HCT116 (cell line): ENCODE measurements around the gene PANX2. TPM values are rescaled to one million over a fixed set of nuclear protein-coding genes. Genes with fewer than 3 reads are reported as not detected.

ENCODE experiments used
- ATAC-seq: fragments of 200-7000 bp; cut with Tn5 transposase; 2 replicates; pipeline ENCODE4 v1.9.1; 2020; ENCODE audit warnings: mild to moderate bottlenecking, moderate library complexity
- BruUV-seq: library from RNA; stranded (reverse); fragments of 400-500 nt; replicated peaks from 2 replicates; lab custom pipeline; 2021; lab: Mats Ljungman, UMichigan
- CTCF ChIA-PET: fragments of 300-600 bp; sonication (Branson Sonifier 250); formaldehyde crosslinking; loops from one replicate; lab custom pipeline; 2021; ENCODE audit warnings: antibody characterized with exemption; lab: Charles Lee
- POLR2A ChIA-PET: fragments of 300-600, 350-600 bp; sonication (Branson Sonifier 250); formaldehyde crosslinking; loops from one replicate; lab custom pipeline; 2021; ENCODE audit warnings: antibody characterized with exemption; lab: Charles Lee
- RAD21 ChIA-PET, 2 experiments: fragments of 300-600 bp; sonication (Branson Sonifier 250); formaldehyde crosslinking; loops; one replicate each; lab custom pipeline; 2023; ENCODE audit warnings: low total read pairs in 2 of 2; ENCODE audit not compliant: uncharacterized antibody in 2 of 2, unreplicated experiment in 2 of 2, low non-redundant PET in 1 of 2; lab: Charles Lee
- DNase-seq: peaks from one replicate; pipeline ENCODE4 v3.0.0-alpha.2; 2010; ENCODE audit warnings: low read depth, low spot score
- H2AFZ ChIP-seq: fragments of 200-600 bp; shearing (Covaris generic), sonication (generic); 2 replicates; pipeline ENCODE4 v1.6.1; 2017; ENCODE audit warnings: low read depth, mixed run types, mixed read lengths, antibody characterized with exemption, low read length; ENCODE audit not compliant: poor library complexity, severe bottlenecking
- H3K27ac ChIP-seq: 2 replicates; pipeline ENCODE4 v1.5.1; 2012; ENCODE audit warnings: low read depth, low read length
- H3K27me3 ChIP-seq: fragments of 200-600 bp; sonication (generic); 2 replicates; pipeline ENCODE4 v1.6.1; 2016; ENCODE audit warnings: mixed run types, low read length, mixed read lengths; ENCODE audit not compliant: insufficient read depth
- H3K36me3 ChIP-seq, 2 experiments: fragments of 200-500 bp in 1 of 2; fragments of 200-600 bp in 1 of 2; sonication (Bioruptor generic) in 1 of 2; sonication (generic) in 1 of 2; 2 replicates each; pipeline versions ENCODE4 v1.5.1 to v1.6.1; 2014 to 2016; ENCODE audit warnings: low read length in 2 of 2, inconsistent platforms in 1 of 2, mixed read lengths in 1 of 2, mixed run types in 1 of 2; ENCODE audit not compliant: insufficient read depth in 2 of 2, control insufficient read depth in 1 of 2
- H3K4me1 ChIP-seq, 2 experiments: fragments of 200-600 bp in 1 of 2; sonication (generic) in 1 of 2; 2 replicates each; pipeline versions ENCODE4 v1.5.1 to v1.6.1; 2012 to 2017; ENCODE audit warnings: low read length in 2 of 2, inconsistent platforms in 1 of 2, mild to moderate bottlenecking in 1 of 2, mixed read lengths in 1 of 2, mixed run types in 1 of 2, moderate library complexity in 1 of 2; ENCODE audit not compliant: insufficient read depth in 2 of 2, control insufficient read depth in 1 of 2
- H3K4me2 ChIP-seq: fragments of 200-600 bp; sonication (generic); 2 replicates; pipeline ENCODE4 v1.6.1; 2017; ENCODE audit warnings: mixed run types, low read length, mixed read lengths
- H3K4me3 ChIP-seq, 2 experiments: fragments of 200-600 bp in 1 of 2; sonication (generic) in 1 of 2; replicated peaks in 1 of 2; 2 replicates each; pipeline ENCODE4 v1.5.1; 2011 to 2016; ENCODE audit warnings: low read length in 2 of 2, control low read depth in 1 of 2, low read depth in 1 of 2, mild to moderate bottlenecking in 1 of 2, mixed read lengths in 1 of 2, mixed run types in 1 of 2
- H3K79me2 ChIP-seq: fragments of 200-600 bp; sonication (generic); 2 replicates; pipeline ENCODE4 v1.6.1; 2017; ENCODE audit warnings: mild to moderate bottlenecking, mixed run types, low read length, moderate library complexity, mixed read lengths; ENCODE audit not compliant: insufficient read depth
- H3K9ac ChIP-seq: fragments of 200-600 bp; sonication (generic); 2 replicates; pipeline ENCODE4 v1.6.1; 2016; ENCODE audit warnings: low read length, mixed read lengths
- H3K9me2 ChIP-seq: fragments of 200-600 bp; sonication (generic), shearing (Covaris generic); 2 replicates; pipeline ENCODE4 v1.6.1; 2017; ENCODE audit warnings: mixed run types, mild to moderate bottlenecking, moderate library complexity; ENCODE audit not compliant: insufficient read depth
- H3K9me3 ChIP-seq, 2 experiments: fragments of 200-500 bp in 1 of 2; fragments of 200-600 bp in 1 of 2; sonication (Bioruptor generic) in 1 of 2; sonication (generic) in 1 of 2; 2 replicates each; pipeline ENCODE4 v1.6.1; 2014 to 2017; ENCODE audit warnings: low read length in 2 of 2, mixed read lengths in 2 of 2, inconsistent platforms in 1 of 2, low read depth in 1 of 2, mild to moderate bottlenecking in 1 of 2, mixed run types in 1 of 2, moderate library complexity in 1 of 2; ENCODE audit not compliant: control insufficient read depth in 1 of 2, insufficient read depth in 1 of 2
- H4K20me1 ChIP-seq: fragments of 200-600 bp; sonication (generic), shearing (Covaris generic); 2 replicates; pipeline ENCODE4 v1.6.1; 2017; ENCODE audit warnings: mixed run types, mild to moderate bottlenecking, moderate library complexity; ENCODE audit not compliant: insufficient read depth
- ATF3 ChIP-seq: IDR thresholded peaks from 2 replicates; pipeline ENCODE4 v1.6.1; 2012
- CBX3 ChIP-seq: IDR thresholded peaks from 2 replicates; pipeline ENCODE4 v1.6.1; 2012; ENCODE audit warnings: low read depth
- CEBPB ChIP-seq: IDR thresholded peaks from 2 replicates; pipeline ENCODE4 v1.6.1; 2012; ENCODE audit warnings: low read depth
- CTCF ChIP-seq, 3 experiments: fragments of 200-600 bp in 1 of 3; sonication (generic) in 1 of 3; IDR thresholded peaks in 2 of 3; conservative IDR thresholded peaks in 1 of 3; 2 replicates each; pipeline ENCODE4 v1.5.1; 2012 to 2017; ENCODE audit warnings: low read depth in 2 of 3, low read length in 2 of 3, antibody characterized with exemption in 1 of 3, borderline replicate concordance in 1 of 3, control low read depth in 1 of 3, mild to moderate bottlenecking in 1 of 3, mixed read lengths in 1 of 3, mixed run types in 1 of 3, moderate library complexity in 1 of 3; ENCODE audit not compliant: insufficient read depth in 1 of 3
- EGR1 ChIP-seq: IDR thresholded peaks from 2 replicates; pipeline ENCODE4 v1.6.1; 2012; ENCODE audit warnings: low read depth
- ELF1 ChIP-seq: IDR thresholded peaks from 2 replicates; pipeline ENCODE4 v1.6.1; 2012; ENCODE audit warnings: low read depth, borderline replicate concordance
- EZH2 ChIP-seq: fragments of 200-600 bp; sonication (generic); IDR thresholded peaks from 2 replicates; pipeline ENCODE4 v1.6.1; 2017; ENCODE audit warnings: antibody characterized with exemption, mixed run types
- EZH2phosphoT487 ChIP-seq: fragments of 200-600 bp; IDR thresholded peaks from 2 replicates; pipeline ENCODE4 v1.6.1; 2018; ENCODE audit warnings: antibody characterized with exemption, borderline replicate concordance
- FOSL1 ChIP-seq: IDR thresholded peaks from 2 replicates; pipeline ENCODE4 v1.6.1; 2012; ENCODE audit warnings: low read depth
- JUND ChIP-seq: IDR thresholded peaks from 2 replicates; pipeline ENCODE4 v1.6.1; 2012
- MAX ChIP-seq: IDR thresholded peaks from 2 replicates; pipeline ENCODE4 v1.6.1; 2012
- POLR2A ChIP-seq: IDR thresholded peaks from 2 replicates; pipeline ENCODE4 v1.7.0; 2011; ENCODE audit warnings: borderline replicate concordance; ENCODE audit not compliant: insufficient read depth, insufficient read length; ENCODE audit errors: extremely low read depth
- POLR2AphosphoS5 ChIP-seq: IDR thresholded peaks from 2 replicates; pipeline ENCODE4 v1.6.1; 2011; ENCODE audit warnings: mild to moderate bottlenecking, low read depth, low read length, moderate library complexity
- RAD21 ChIP-seq: IDR thresholded peaks from 2 replicates; pipeline ENCODE4 v1.6.1; 2012; ENCODE audit warnings: low read depth, mild to moderate bottlenecking
- REST ChIP-seq: IDR thresholded peaks from 2 replicates; pipeline ENCODE4 v1.6.1; 2012; ENCODE audit warnings: low read depth
- SIN3A ChIP-seq: IDR thresholded peaks from 2 replicates; pipeline ENCODE4 v1.6.1; 2012; ENCODE audit warnings: low read depth
- SP1 ChIP-seq: IDR thresholded peaks from 2 replicates; pipeline ENCODE4 v1.6.1; 2012; ENCODE audit warnings: low read depth
- SRF ChIP-seq: IDR thresholded peaks from 2 replicates; pipeline ENCODE4 v1.6.1; 2012; ENCODE audit warnings: low read depth
- intact Hi-C: fragments of 100-400 bp; cut with micrococcal nuclease; formaldehyde crosslinking; loops from 2 replicates; pipeline ENCODE4 v1.10.0; 2022
- total RNA-seq: library from RNA; stranded (reverse); gene quantifications from one replicate; pipeline ENCODE4 v1.2.1, GENCODE V29; 2021; ENCODE audit not compliant: unreplicated experiment

Gene PANX2
- total RNA-seq, 1 experiment from 2014 or later, result 8.0 TPM

GRCh38 chr22:50211147-50211546 lies 40.6 kb downstream of the PANX2 start:
- RAD21 ChIA-PET, result no interaction called here
- Histone ChIP-seq H3K9me3 (no peaks in the 10 kb centered on the region), H3K4me1 (peaks cover 0 to 14% of the 10 kb centered on the region in 2 experiments; a peak in 2 of 4 replicates), H3K9me2 (no peaks in the 10 kb centered on the region), H4K20me1 (no peaks in the 10 kb centered on the region), H3K9ac (no peak overlapping the region), H2AFZ (no peak overlapping the region), H3K36me3 (peaks cover 17 to 20% of the 10 kb centered on the region in 2 experiments), H3K79me2 (peaks cover 17% of the 10 kb centered on the region; the same call in 1 of the 2 replicates), H3K4me3 (no peak overlapping the region), H3K4me2 (no peak overlapping the region), H3K27me3 (no peaks in the 10 kb centered on the region), H3K27ac (no peak overlapping the region)
- no TSS peak for BruUV-seq
- intact Hi-C loops, result no loop called here
- POLR2A ChIA-PET, result no interaction called here
- CTCF ChIA-PET, result interaction anchor here (0.9 to 1.2 kb wide), 2 partner anchors 62 kb away, joined by 3 to 5 read pairs; no protein-coding TSS in a partner anchor
- TF ChIP-seq MAX (no peak), CTCF (IDR thresholded peaks at IDR 0.05 in 2 of 3, conservative IDR thresholded peaks at IDR 0.05 in 1 of 3; ENCODE audit: borderline replicate concordance in 1 of 3, insufficient read depth in 1 of 3, low read depth in 2 of 3, low read length in 2 of 3) (no peak), ELF1 (no peak), ATF3 (no peak), REST (no peak), SIN3A (no peak), RAD21 (no peak), EZH2phosphoT487 (no peak), SRF (no peak), CEBPB (no peak), EZH2 (no peak), FOSL1 (no peak), POLR2AphosphoS5 (no peak), EGR1 (no peak), SP1 (no peak), CBX3 (no peak), POLR2A (no peak), JUND (no peak)
- no peak for DNase-seq
- no peak for ATAC-seq
